Measurements from ENCODE around the gene KLHL41.
"Not testable (repeated sequence)": the region's sequence is repeated elsewhere in the genome, so short reads cannot be mapped to it uniquely, and the experiment has no call there.

KLHL41 gene

DNA sequence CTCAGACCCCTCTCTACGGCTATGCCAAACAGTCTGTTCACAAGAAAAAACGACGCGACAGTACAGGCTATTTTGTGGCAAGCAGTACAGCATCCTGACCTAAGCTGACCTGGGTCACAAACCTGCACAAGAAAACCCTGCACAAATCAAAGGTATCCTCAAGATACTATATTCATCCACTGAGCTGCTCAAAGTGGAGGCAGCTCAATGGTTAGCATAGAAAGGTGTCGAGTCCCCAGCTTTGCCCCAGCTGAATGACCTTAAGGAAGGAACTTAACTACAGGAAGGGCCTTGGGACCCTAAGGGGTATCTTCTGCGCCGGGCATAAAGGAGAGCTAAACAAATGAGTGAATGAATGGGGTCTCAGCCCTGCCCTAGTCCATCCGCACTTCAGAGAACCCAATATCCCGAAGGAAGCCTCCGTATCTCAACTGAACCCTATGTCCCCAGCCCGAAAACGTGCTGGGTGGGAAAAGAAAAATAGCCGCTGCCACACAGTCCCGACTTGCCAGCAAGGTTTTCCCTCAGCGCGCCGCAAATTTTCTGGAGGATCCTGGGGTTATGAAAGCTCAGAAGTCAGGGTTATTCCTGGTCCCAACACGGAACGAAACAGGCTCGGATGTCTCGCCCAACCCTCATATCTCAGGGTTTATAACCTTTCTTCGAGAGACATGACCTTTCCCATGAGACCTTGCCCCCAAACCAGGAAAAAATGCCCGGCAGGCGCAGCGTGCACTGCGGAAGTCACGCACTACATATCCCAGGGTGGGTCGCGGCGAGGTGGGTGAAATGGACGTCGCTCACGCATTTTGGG is 63.9 kb downstream of the KLHL41 start, which contains the start of gene FASTKD1:
Gene FASTKD1, minus strand, starts transcription at position 706 of the 814 bp plus-strand sequence. CDS start 1,836 bp downstream, outside the sequence.
- Histone ChIP-seq H2AFZ (ENCODE audit: low read length) (peak within 1 kb of the TSS; percentile 59), H3K36me3 (replicated peaks; ENCODE audit: insufficient read depth, low read length) (no peaks in the 10 kb centered on the region), H3K4me2 (ENCODE audit: low read depth, low read length) (peak within 1 kb of the TSS; percentile 84), H3K4me3 (ENCODE audit: low read length) (peak within 1 kb of the TSS; percentile 76), H3K79me2 (ENCODE audit: low read length) (peaks cover 46% of the 10 kb centered on the region), H3K4me1 (ENCODE audit: low read length) (peaks cover 10% of the 10 kb centered on the region), H3K27ac (ENCODE audit: low read length) (peak within 1 kb of the TSS; percentile 76), H3F3A (ENCODE audit: insufficient read depth, low read length) (peaks cover 13% of the 10 kb centered on the region), H3K9me3 (replicated peaks; ENCODE audit: insufficient read depth, low read length) (no peaks in the 10 kb centered on the region), H4K20me1 (ENCODE audit: insufficient read depth, low read length) (no peaks in the 10 kb centered on the region), H3K27me3 (replicated peaks; ENCODE audit: insufficient read depth, low read length) (no peaks in the 10 kb centered on the region), H3K9me2 (replicated peaks; ENCODE audit: insufficient read depth, low read length) (no peaks in the 10 kb centered on the region), H3K9ac (ENCODE audit: low read length) (peak within 1 kb of the TSS; percentile 77)
- TF ChIP-seq EZH2phosphoT487 (IDR thresholded peaks at IDR 0.05; ENCODE audit: low read length) = no peak
- no peak for TF ChIP-seq EZH2 (optimal IDR thresholded peaks at IDR 0.05; ENCODE audit: low read depth, low read length)
- no peak for TF ChIP-seq CTCF (IDR thresholded peaks at IDR 0.05; ENCODE audit: low read length)
- DNase-seq = peak; percentile 94

- no peak overlapping the region for H3K27ac ChIP-seq (ENCODE audit: low read length)
- H3K9me2 ChIP-seq (replicated peaks; ENCODE audit: insufficient read depth, low read length) = no peaks in the 10 kb centered on the region
- H3K9me3 ChIP-seq (replicated peaks; ENCODE audit: insufficient read depth, low read length) = no peaks in the 10 kb centered on the region
- peaks cover 13% of the 10 kb centered on the region for H3F3A ChIP-seq (ENCODE audit: insufficient read depth, low read length)
- H4K20me1 ChIP-seq (ENCODE audit: insufficient read depth, low read length) = no peaks in the 10 kb centered on the region
- H3K27me3 ChIP-seq (replicated peaks; ENCODE audit: insufficient read depth, low read length) = no peaks in the 10 kb centered on the region
- no peak for DNase-seq
- H3K9ac ChIP-seq (ENCODE audit: low read length) = no peak overlapping the region
- H3K4me2 ChIP-seq (ENCODE audit: low read depth, low read length) = peak overlapping the region; percentile 84; the same call in 1 of the 2 replicates
- H3K4me1 ChIP-seq (ENCODE audit: low read length) = peaks cover 10% of the 10 kb centered on the region
- H3K36me3 ChIP-seq (replicated peaks; ENCODE audit: insufficient read depth, low read length) = no peaks in the 10 kb centered on the region
- H2AFZ ChIP-seq (ENCODE audit: low read length) = no peak overlapping the region
- TF ChIP-seq EZH2phosphoT487 (IDR thresholded peaks at IDR 0.05; ENCODE audit: low read length) (no peak), CTCF (IDR thresholded peaks at IDR 0.05; ENCODE audit: low read length) (no peak), EZH2 (optimal IDR thresholded peaks at IDR 0.05; ENCODE audit: low read depth, low read length) (no peak)
- peak overlapping the region; percentile 76 for H3K4me3 ChIP-seq (ENCODE audit: low read length)
- peaks cover 45% of the 10 kb centered on the region for H3K79me2 ChIP-seq (ENCODE audit: low read length)
Observed at GRCh38 chr2:169573974-169574299, 64.4 kb downstream of the KLHL41 start.

DNA sequence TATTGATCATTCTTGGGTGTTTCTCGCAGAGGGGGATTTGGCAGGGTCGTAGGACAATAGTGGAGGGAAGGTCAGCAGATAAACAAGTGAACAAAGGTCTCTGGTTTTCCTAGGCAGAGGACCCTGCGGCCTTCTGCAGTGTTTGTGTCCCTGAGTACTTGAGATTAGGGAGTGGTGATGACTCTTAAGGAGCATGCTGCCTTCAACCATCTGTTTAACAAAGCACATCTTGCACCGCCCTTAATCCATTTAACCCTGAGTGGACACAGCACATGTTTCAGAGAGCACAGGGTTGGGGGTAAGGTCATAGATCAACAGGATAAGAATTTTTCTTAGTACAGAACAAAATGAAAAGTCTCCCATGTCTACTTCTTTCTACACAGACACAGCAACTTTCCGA is 65.0 kb downstream of the KLHL41 start:
- not testable (repeated sequence) for H3K9me3 ChIP-seq (replicated peaks; ENCODE audit: insufficient read depth, low read length); H4K20me1 ChIP-seq (ENCODE audit: insufficient read depth, low read length); H2AFZ ChIP-seq (ENCODE audit: low read length); H3K4me2 ChIP-seq (ENCODE audit: low read depth, low read length); H3K27ac ChIP-seq (ENCODE audit: low read length); H3K4me3 ChIP-seq (ENCODE audit: low read length); H3K9ac ChIP-seq (ENCODE audit: low read length); H3K27me3 ChIP-seq (replicated peaks; ENCODE audit: insufficient read depth, low read length); H3K36me3 ChIP-seq (replicated peaks; ENCODE audit: insufficient read depth, low read length); H3K9me2 ChIP-seq (replicated peaks; ENCODE audit: insufficient read depth, low read length); H3K4me1 ChIP-seq (ENCODE audit: low read length); DNase-seq
- Histone ChIP-seq H3F3A (ENCODE audit: insufficient read depth, low read length) (peaks cover 13% of the 10 kb centered on the region), H3K79me2 (ENCODE audit: low read length) (peaks cover 39% of the 10 kb centered on the region)

- not testable (repeated sequence) for H3K27ac ChIP-seq (ENCODE audit: low read length); H3K9me2 ChIP-seq (replicated peaks; ENCODE audit: insufficient read depth, low read length); H3K36me3 ChIP-seq (replicated peaks; ENCODE audit: insufficient read depth, low read length); H4K20me1 ChIP-seq (ENCODE audit: insufficient read depth, low read length); H3K4me3 ChIP-seq (ENCODE audit: low read length); H3K4me1 ChIP-seq (ENCODE audit: low read length); H3K4me2 ChIP-seq (ENCODE audit: low read depth, low read length); H2AFZ ChIP-seq (ENCODE audit: low read length); H3K9me3 ChIP-seq (replicated peaks; ENCODE audit: insufficient read depth, low read length); DNase-seq; H3K27me3 ChIP-seq (replicated peaks; ENCODE audit: insufficient read depth, low read length); H3K9ac ChIP-seq (ENCODE audit: low read length)
- H3F3A ChIP-seq (ENCODE audit: insufficient read depth, low read length) = peaks cover 13% of the 10 kb centered on the region
- H3K79me2 ChIP-seq (ENCODE audit: low read length) = peaks cover 33% of the 10 kb centered on the region
Observed at GRCh38 chr2:169575264-169575663, 65.8 kb downstream of the KLHL41 start.
